Vagina (tissue), 2 donors: ENCODE data around the gene SLCO2B1. TPM values are rescaled to one million over a fixed set of nuclear protein-coding genes. Genes with fewer than 3 reads are reported as not detected.

Source experiments
- DNase-seq, 2 donors: peaks; one replicate each; pipeline ENCODE4 v3.0.0-alpha.2; 2017; ENCODE audit errors: extremely low spot score in 2 of 2
- H3K27ac ChIP-seq: fragments of 200-600 bp; sonication (generic); one replicate; pipeline ENCODE4 v1.5.1; 2019
- H3K27me3 ChIP-seq: fragments of 200-600 bp; sonication (generic); one replicate; pipeline ENCODE4 v1.5.1; 2019
- H3K36me3 ChIP-seq, 2 donors: fragments of 200-600 bp; sonication (generic); one replicate each; pipeline ENCODE4 v1.5.1; 2017 to 2019
- H3K4me1 ChIP-seq: fragments of 200-600 bp; sonication (generic); one replicate; pipeline ENCODE4 v1.5.1; 2019
- H3K4me3 ChIP-seq, 2 donors: fragments of 200-600 bp; sonication (generic); 1 replicate in 1 of 2; 2 replicates in 1 of 2; pipeline ENCODE4 v1.5.1; 2016 to 2019
- H3K9me3 ChIP-seq: fragments of 200-600 bp; sonication (generic); one replicate; pipeline ENCODE4 v1.5.1; 2019
- POLR2A ChIP-seq, 2 donors: fragments of 450-650 bp; IDR thresholded peaks; one replicate each; pipeline ENCODE4 v1.6.1; 2017; ENCODE audit warnings: antibody characterized with exemption in 2 of 2, mild to moderate bottlenecking in 2 of 2, moderate library complexity in 2 of 2
- POLR2AphosphoS5 ChIP-seq, 2 donors: sonication (generic); formaldehyde crosslinking; IDR thresholded peaks; one replicate each; pipeline ENCODE4 v1.9.0; 2017; ENCODE audit warnings: antibody characterized with exemption in 2 of 2, mild to moderate bottlenecking in 2 of 2, low read depth in 1 of 2; ENCODE audit not compliant: insufficient read depth in 1 of 2
- intact Hi-C: fragments of 100-400 bp; cut with DNase I; formaldehyde crosslinking; loops from one replicate; pipeline ENCODE4 v1.15.1; 2023
- total RNA-seq: library from RNA; depleted of rRNA; stranded (reverse); fragments of >200 nt; gene quantifications from one replicate; pipeline ENCODE4 v1.2.3, GENCODE V29; 2016
- TF ChIP-seq, protein P1 (sequence below), 3 experiments: fragments of 450-650 bp in 2 of 3; fragments of 200-600 bp in 1 of 3; sonication (generic) in 1 of 3; IDR thresholded peaks; one replicate each; pipeline ENCODE4 v1.5.1; 2017 to 2019; ENCODE audit warnings: antibody characterized with exemption in 3 of 3, mild to moderate bottlenecking in 2 of 3, moderate library complexity in 2 of 3

The SLCO2B1 gene
- total RNA-seq, 1 donor from 2014 or later = 55.5 TPM

DNA sequence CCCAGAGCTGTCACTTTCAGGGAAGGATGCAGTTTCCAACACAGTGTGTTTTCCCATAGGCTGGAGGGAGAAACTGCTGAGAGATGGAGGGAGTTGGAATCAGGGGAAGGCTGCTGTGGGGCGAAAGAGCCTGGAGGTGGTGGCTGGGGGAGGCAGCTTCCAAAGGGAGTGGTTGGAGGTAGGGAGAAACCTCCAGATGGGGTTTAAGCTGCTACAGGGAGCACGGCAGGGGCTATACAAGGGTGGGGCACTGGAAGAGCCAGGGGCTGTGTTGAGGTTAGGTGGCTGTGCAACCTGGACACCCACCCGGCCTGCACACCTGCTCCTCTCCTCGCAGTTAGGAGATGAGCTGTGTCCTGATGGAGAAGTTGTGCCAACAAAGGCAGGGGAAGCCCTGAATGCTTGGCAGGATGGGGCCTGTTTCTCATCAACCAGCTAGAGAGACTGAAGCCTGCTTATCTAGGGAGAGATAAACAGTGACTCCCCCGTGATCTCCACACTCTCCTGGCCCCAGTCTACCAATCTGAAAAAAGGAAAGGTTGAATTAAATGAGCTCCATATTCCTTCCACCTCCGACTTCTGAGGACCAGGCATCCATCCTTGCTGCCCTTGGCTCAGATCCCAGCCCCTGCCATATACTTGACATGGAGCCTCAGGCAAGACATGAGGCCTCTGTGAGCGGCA lies 3.6 kb upstream of the SLCO2B1 start:
- H3K4me1 ChIP-seq = peaks cover 11% of the 10 kb centered on the region

DNA sequence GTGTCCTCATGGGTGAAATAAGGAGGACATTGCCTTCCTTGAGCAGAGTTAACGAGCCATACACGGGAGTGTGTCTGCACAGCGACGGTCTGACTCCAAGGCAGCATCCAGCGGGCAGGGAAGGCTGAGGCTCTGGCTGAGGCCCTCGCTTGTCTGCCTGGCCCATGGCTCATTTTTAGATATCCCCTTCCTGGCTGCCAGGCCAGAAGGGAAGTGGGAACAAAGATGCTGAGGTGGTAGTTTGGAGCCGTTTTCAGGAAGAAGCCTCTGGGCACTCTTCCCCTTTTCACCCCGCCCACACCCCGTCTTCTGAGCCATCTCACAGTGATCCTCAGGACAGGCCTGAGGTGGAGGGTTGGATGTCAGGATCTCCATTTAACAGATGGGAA lies 3.0 kb upstream of the SLCO2B1 start:
- peaks cover 8% of the 10 kb centered on the region for H3K4me1 ChIP-seq
- H3K36me3 ChIP-seq = no peaks in the 10 kb centered on the region
- TF ChIP-seq, protein P1, sequence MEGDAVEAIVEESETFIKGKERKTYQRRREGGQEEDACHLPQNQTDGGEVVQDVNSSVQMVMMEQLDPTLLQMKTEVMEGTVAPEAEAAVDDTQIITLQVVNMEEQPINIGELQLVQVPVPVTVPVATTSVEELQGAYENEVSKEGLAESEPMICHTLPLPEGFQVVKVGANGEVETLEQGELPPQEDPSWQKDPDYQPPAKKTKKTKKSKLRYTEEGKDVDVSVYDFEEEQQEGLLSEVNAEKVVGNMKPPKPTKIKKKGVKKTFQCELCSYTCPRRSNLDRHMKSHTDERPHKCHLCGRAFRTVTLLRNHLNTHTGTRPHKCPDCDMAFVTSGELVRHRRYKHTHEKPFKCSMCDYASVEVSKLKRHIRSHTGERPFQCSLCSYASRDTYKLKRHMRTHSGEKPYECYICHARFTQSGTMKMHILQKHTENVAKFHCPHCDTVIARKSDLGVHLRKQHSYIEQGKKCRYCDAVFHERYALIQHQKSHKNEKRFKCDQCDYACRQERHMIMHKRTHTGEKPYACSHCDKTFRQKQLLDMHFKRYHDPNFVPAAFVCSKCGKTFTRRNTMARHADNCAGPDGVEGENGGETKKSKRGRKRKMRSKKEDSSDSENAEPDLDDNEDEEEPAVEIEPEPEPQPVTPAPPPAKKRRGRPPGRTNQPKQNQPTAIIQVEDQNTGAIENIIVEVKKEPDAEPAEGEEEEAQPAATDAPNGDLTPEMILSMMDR (IDR thresholded peaks at IDR 0.05) = no peak
- TF ChIP-seq POLR2AphosphoS5 (IDR thresholded peaks at IDR 0.05; ENCODE audit: insufficient read depth in 1 of 2, low read depth in 1 of 2) = no peak
- TF ChIP-seq POLR2A (IDR thresholded peaks at IDR 0.05) = no peak
- H3K27me3 ChIP-seq = no peaks in the 10 kb centered on the region
- no peak overlapping the region for H3K27ac ChIP-seq
- no peaks in the 10 kb centered on the region for H3K9me3 ChIP-seq
- intact Hi-C loops = loop anchor here (5.0 kb wide), 1 partner anchor 1044 kb away; no protein-coding TSS in a partner anchor
- no peak overlapping the region for H3K4me3 ChIP-seq
- no peak for DNase-seq

More for the DNA sequence above, 3.6 kb upstream of the SLCO2B1 start:
- intact Hi-C loops = loop anchor here (5.0 kb wide), 1 partner anchor 1045 kb away; no protein-coding TSS in a partner anchor
- no peak overlapping the region for H3K4me3 ChIP-seq
- TF ChIP-seq POLR2A (IDR thresholded peaks at IDR 0.05) = no peak
- TF ChIP-seq, protein P1 (IDR thresholded peaks at IDR 0.05) = no peak
- no peaks in the 10 kb centered on the region for H3K27me3 ChIP-seq
- no peaks in the 10 kb centered on the region for H3K36me3 ChIP-seq
- no peak for DNase-seq
- H3K9me3 ChIP-seq = no peaks in the 10 kb centered on the region
- no peak overlapping the region for H3K27ac ChIP-seq

DNA sequence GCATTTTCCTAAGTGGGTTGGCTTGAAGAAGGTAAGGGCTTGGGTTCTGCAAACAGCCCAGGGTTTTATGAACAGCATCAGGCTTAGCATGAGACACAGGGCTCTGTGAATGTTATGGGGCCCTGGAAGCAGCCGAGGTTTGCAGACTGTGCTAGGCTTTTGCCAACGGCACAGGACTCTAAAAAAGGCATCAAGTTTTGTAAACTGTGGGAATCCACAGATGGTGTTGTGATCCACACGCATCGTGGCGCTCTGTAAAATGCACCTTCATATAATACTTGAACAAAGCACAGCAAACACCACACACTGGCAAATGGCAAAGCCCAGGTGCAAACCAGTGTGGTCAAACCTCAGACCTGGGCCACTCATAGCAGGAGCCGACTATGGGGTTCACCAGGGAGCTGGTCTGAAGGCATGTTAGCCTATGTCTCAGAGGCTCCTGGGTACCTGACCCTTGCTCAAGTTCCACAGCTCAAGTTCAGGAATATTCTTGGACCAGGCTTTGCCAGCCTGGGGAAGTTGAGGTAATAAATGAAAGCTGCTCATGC lies 2.4 kb upstream of the SLCO2B1 start:
- H3K27ac ChIP-seq = no peak overlapping the region

DNA sequence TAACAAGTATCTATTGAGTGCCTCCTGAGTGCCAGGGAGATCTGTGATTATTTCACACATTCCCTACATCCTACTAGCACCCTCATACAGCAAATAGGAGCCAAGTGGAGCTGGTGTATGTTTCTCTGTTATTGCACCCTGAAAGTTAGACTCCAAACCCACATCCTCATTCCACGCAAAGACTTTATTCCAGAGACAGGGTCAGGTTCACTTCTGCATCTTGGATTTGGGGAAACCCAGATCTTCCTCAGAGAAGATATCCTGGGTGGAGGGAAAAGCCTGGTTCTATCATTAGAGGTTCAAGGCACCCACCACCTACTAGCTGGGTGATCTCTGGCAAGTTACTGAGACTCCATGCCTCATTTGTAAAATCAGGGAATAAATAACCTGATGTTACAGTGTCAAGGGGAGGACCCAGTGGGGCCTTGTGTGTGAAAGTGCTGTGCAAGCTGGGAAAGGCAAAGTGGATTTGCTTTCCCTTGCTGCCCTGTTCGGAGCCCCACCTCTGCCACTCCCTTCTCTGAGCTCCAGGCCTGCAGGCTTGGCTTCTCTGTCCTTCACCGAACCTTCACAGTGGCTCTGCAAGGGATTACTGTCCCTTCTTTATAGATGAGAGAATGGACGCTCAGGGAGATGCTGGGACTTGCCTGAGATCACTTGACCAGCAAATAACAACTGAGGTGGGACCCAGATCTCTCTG lies 991 bp upstream of the SLCO2B1 start:
- H3K27ac ChIP-seq = no peak overlapping the region
- DNase-seq = no peak
- no peaks in the 10 kb centered on the region for H3K9me3 ChIP-seq
- no peak overlapping the region for H3K4me3 ChIP-seq
- no peaks in the 10 kb centered on the region for H3K4me1 ChIP-seq
- H3K27me3 ChIP-seq = no peaks in the 10 kb centered on the region
- TF ChIP-seq POLR2AphosphoS5 (IDR thresholded peaks at IDR 0.05; ENCODE audit: insufficient read depth in 1 of 2, low read depth in 1 of 2) (no peak), POLR2A (IDR thresholded peaks at IDR 0.05) (no peak)
- TF ChIP-seq, protein P1 (IDR thresholded peaks at IDR 0.05) = no peak
- intact Hi-C loops = loop anchor here (5.0 kb wide), 1 partner anchor 1042 kb away; no protein-coding TSS in a partner anchor
- no peaks in the 10 kb centered on the region for H3K36me3 ChIP-seq

More for the DNA sequence above, 2.4 kb upstream of the SLCO2B1 start:
- Histone ChIP-seq H3K36me3 (no peaks in the 10 kb centered on the region), H3K27me3 (no peaks in the 10 kb centered on the region), H3K4me1 (peaks cover 1% of the 10 kb centered on the region), H3K4me3 (no peak overlapping the region), H3K9me3 (no peaks in the 10 kb centered on the region)
- no peak for DNase-seq
- intact Hi-C loops = loop anchor here (5.0 kb wide), 1 partner anchor 1044 kb away; no protein-coding TSS in a partner anchor
- TF ChIP-seq POLR2AphosphoS5 (IDR thresholded peaks at IDR 0.05; ENCODE audit: insufficient read depth in 1 of 2, low read depth in 1 of 2) (no peak), POLR2A (IDR thresholded peaks at IDR 0.05) (no peak)
- TF ChIP-seq, protein P1 (IDR thresholded peaks at IDR 0.05) = no peak
